Measurements from ENCODE around the gene CDH9.

CDH9 gene

GRCh38 chr5:26959290-26959689 lies 79.1 kb downstream of the CDH9 start:
- no peak overlapping the region for H3K4me3 ChIP-seq (ENCODE audit: low read depth, low read length)
- TF ChIP-seq, protein P1, sequence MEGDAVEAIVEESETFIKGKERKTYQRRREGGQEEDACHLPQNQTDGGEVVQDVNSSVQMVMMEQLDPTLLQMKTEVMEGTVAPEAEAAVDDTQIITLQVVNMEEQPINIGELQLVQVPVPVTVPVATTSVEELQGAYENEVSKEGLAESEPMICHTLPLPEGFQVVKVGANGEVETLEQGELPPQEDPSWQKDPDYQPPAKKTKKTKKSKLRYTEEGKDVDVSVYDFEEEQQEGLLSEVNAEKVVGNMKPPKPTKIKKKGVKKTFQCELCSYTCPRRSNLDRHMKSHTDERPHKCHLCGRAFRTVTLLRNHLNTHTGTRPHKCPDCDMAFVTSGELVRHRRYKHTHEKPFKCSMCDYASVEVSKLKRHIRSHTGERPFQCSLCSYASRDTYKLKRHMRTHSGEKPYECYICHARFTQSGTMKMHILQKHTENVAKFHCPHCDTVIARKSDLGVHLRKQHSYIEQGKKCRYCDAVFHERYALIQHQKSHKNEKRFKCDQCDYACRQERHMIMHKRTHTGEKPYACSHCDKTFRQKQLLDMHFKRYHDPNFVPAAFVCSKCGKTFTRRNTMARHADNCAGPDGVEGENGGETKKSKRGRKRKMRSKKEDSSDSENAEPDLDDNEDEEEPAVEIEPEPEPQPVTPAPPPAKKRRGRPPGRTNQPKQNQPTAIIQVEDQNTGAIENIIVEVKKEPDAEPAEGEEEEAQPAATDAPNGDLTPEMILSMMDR (IDR thresholded peaks at IDR 0.05; ENCODE audit: low read depth, low read length), result no peak

DNA sequence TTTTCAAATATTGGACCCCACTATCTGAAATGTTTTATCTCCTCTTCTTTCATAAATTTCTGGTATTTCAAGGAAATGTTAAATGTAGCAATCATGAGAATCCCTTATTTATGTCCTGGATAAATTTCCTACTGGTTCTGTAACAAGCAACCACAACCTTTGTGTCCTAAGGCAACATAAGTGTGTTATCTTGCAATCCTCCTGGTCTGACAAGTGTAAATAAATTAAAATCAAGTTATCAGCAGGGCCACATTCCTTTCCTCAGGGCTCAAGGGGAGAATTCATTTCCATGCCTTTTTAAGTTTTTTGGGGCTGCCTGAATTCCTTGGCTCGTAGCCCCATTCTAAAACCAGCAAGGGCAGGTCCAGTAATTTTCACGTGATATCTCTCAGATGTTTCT lies 83.2 kb downstream of the CDH9 start:
- no peak overlapping the region for H3K4me3 ChIP-seq (ENCODE audit: low read depth, low read length)
- TF ChIP-seq, protein P1 (IDR thresholded peaks at IDR 0.05; ENCODE audit: low read depth, low read length), result no peak

- TF ChIP-seq, protein P1 (IDR thresholded peaks at IDR 0.05; ENCODE audit: low read depth, low read length), result no peak
- H3K4me3 ChIP-seq (ENCODE audit: low read depth, low read length), result no peak overlapping the region
Measured at GRCh38 chr5:26948921-26949320, 89.5 kb downstream of the CDH9 start.

GRCh38 chr5:26945901-26946300 lies 92.5 kb downstream of the CDH9 start:
- no peak overlapping the region for H3K4me3 ChIP-seq (ENCODE audit: low read depth, low read length)
- TF ChIP-seq, protein P1 (IDR thresholded peaks at IDR 0.05; ENCODE audit: low read depth, low read length), result no peak

GRCh38 chr5:26942481-26942880 lies 95.9 kb downstream of the CDH9 start:
- TF ChIP-seq, protein P1 (IDR thresholded peaks at IDR 0.05; ENCODE audit: low read depth, low read length), result no peak
- no peak overlapping the region for H3K4me3 ChIP-seq (ENCODE audit: low read depth, low read length)

DNA sequence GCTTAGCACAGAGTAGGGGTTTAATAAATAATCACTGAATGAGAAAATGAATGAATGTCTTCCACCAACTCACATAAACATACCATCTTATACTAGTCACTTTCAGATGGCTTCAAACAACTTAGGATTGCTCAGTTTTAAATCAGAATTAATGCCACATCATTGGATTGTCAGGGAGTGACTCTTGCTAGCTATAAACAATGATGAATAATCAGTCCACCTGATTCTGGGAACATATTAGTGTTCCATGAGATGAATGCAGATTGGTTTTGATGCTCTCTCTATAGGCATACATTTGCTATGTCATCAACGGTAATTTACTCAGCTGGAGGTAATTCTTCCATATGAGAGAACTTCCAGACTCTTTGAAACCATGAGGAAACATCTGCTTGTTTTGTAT lies 97.4 kb downstream of the CDH9 start:
- H3K4me3 ChIP-seq (ENCODE audit: low read depth, low read length), result no peak overlapping the region
- TF ChIP-seq, protein P1 (IDR thresholded peaks at IDR 0.05; ENCODE audit: low read depth, low read length), result no peak

- TF ChIP-seq, protein P1 (IDR thresholded peaks at IDR 0.05; ENCODE audit: low read depth, low read length), result no peak
- H3K4me3 ChIP-seq (ENCODE audit: low read depth, low read length), result no peak overlapping the region
Measured at GRCh38 chr5:26932238-26932637, 106.1 kb downstream of the CDH9 start.

All from WI38 (cell line).